ENCODE measurements around the gene HNRNPC.

HNRNPC gene

DNA sequence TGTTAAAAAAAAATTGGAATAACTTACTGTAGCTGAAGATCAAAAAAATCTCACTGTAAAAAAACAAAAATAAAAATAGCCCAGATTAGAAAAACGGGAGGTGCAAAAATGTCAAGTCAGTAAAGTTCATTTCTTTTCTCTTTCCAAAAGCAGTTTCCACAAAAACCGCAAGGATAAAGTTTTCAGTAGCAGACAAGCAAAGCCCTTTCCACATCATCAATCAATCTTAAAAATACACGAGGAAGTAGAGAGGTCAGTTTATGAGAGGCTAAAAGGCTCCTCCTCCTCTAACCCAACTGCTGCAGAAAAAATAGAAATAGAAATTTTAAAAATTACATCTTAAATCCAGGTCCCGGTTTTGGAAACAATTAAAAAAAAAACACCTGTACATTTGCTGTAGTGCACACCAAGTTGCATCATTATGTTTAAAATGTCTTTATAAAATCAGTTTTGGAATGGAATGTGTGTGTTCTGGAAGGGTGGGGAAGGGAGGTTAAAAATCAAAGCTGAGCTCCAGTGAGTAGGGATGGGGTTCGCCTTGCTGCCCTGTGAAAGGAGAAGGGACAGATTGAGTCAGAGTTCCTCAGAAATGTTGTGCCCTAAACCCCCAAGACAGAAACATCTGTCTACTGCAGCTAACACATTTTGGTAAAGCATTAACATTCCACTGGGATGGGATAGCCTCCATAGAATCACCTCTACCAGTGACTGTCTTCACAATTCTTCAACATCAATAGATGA, 5.8 kb downstream of the HNRNPC start:
- H3K4me1 ChIP-seq (ENCODE audit: low read length), result peaks cover 57% of the 10 kb centered on the region
- H2AFZ ChIP-seq (ENCODE audit: low read depth, low read length), result no peak overlapping the region
- peaks cover 73% of the 10 kb centered on the region for H3K36me3 ChIP-seq (replicated peaks; ENCODE audit: low read depth, low read length)
- H3K4me3 ChIP-seq (ENCODE audit: low read length), result peak overlapping the region; percentile 64
- H3K79me2 ChIP-seq (ENCODE audit: low read length), result peaks cover 100% of the 10 kb centered on the region
- H3K27ac ChIP-seq (ENCODE audit: low read length), result peak overlapping the region; percentile 84
- peaks cover 96% of the 10 kb centered on the region for H4K20me1 ChIP-seq (ENCODE audit: insufficient read depth, low read length)
- peak overlapping the region; percentile 10; the same call in 1 of the 2 replicates for H3K9ac ChIP-seq (ENCODE audit: low read length)
- H3K4me2 ChIP-seq (ENCODE audit: low read length), result peak overlapping the region; percentile 95
- H3K27me3 ChIP-seq (ENCODE audit: low read depth, low read length), result no peaks in the 10 kb centered on the region
- H3K9me3 ChIP-seq (ENCODE audit: insufficient read depth, low read length), result no peaks in the 10 kb centered on the region
- TF ChIP-seq, protein P1, sequence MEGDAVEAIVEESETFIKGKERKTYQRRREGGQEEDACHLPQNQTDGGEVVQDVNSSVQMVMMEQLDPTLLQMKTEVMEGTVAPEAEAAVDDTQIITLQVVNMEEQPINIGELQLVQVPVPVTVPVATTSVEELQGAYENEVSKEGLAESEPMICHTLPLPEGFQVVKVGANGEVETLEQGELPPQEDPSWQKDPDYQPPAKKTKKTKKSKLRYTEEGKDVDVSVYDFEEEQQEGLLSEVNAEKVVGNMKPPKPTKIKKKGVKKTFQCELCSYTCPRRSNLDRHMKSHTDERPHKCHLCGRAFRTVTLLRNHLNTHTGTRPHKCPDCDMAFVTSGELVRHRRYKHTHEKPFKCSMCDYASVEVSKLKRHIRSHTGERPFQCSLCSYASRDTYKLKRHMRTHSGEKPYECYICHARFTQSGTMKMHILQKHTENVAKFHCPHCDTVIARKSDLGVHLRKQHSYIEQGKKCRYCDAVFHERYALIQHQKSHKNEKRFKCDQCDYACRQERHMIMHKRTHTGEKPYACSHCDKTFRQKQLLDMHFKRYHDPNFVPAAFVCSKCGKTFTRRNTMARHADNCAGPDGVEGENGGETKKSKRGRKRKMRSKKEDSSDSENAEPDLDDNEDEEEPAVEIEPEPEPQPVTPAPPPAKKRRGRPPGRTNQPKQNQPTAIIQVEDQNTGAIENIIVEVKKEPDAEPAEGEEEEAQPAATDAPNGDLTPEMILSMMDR (IDR thresholded peaks at IDR 0.05; ENCODE audit: low read depth, low read length), result no peak
- TF ChIP-seq EZH2phosphoT487 (IDR thresholded peaks at IDR 0.05; ENCODE audit: low read depth), result no peak

DNA sequence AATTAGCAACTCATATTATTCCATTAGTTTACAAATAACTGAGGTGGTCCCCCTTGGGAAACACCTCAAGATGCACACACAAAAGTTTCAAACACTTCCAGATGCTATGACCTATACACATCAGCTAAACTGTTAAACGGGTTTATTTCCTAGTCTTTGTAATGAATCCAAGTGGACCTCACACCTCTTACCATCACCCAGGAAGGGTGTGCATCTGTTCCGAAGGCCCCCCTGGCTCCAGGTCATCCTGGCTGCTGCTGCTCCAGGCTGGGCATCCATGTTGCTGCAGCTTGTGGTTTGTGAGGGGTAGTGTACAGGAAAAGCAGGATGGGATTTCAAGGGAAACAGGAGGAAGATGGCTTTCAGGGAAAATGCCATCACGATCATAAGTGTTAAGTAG, 6.8 kb downstream of the HNRNPC start:
- Histone ChIP-seq H4K20me1 (ENCODE audit: insufficient read depth, low read length) (peaks cover 96% of the 10 kb centered on the region), H3K4me2 (ENCODE audit: low read length) (peak overlapping the region; percentile 5; the same call in 1 of the 2 replicates), H3K4me3 (ENCODE audit: low read length) (no peak overlapping the region), H3K9ac (ENCODE audit: low read length) (no peak overlapping the region), H3K27ac (ENCODE audit: low read length) (no peak overlapping the region), H3K36me3 (replicated peaks; ENCODE audit: low read depth, low read length) (peaks cover 70% of the 10 kb centered on the region), H3K27me3 (ENCODE audit: low read depth, low read length) (no peaks in the 10 kb centered on the region), H2AFZ (ENCODE audit: low read depth, low read length) (no peak overlapping the region), H3K9me3 (ENCODE audit: insufficient read depth, low read length) (no peaks in the 10 kb centered on the region), H3K79me2 (ENCODE audit: low read length) (peaks cover 100% of the 10 kb centered on the region), H3K4me1 (ENCODE audit: low read length) (peaks cover 62% of the 10 kb centered on the region)
- TF ChIP-seq, protein P1 (IDR thresholded peaks at IDR 0.05; ENCODE audit: low read depth, low read length), result no peak
- TF ChIP-seq EZH2phosphoT487 (IDR thresholded peaks at IDR 0.05; ENCODE audit: low read depth), result no peak

DNA sequence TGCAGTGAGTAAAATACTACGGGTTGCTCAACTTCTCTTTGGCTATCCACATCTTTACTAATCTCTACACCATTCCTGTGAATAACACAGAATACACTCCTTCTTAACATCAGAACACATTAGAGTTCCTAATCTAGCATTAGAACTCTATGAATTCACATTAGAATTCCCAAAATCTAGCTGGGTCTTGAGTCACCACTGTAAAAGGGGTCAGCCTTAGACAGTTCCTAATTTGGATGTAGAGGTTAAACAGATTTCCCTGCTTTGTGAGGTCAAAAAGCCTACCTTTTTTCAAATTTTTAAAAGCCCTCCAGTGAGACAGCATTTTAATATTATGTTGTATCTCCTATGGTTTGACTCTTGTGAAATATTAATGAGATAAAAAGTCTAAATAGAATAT, 7.4 kb downstream of the HNRNPC start:
- no peaks in the 10 kb centered on the region for H3K27me3 ChIP-seq (ENCODE audit: low read depth, low read length)
- H3K27ac ChIP-seq (ENCODE audit: low read length), result no peak overlapping the region
- no peak overlapping the region for H2AFZ ChIP-seq (ENCODE audit: low read depth, low read length)
- no peaks in the 10 kb centered on the region for H3K9me3 ChIP-seq (ENCODE audit: insufficient read depth, low read length)
- no peak overlapping the region for H3K4me2 ChIP-seq (ENCODE audit: low read length)
- peaks cover 96% of the 10 kb centered on the region for H4K20me1 ChIP-seq (ENCODE audit: insufficient read depth, low read length)
- no peak overlapping the region for H3K4me3 ChIP-seq (ENCODE audit: low read length)
- H3K36me3 ChIP-seq (replicated peaks; ENCODE audit: low read depth, low read length), result peaks cover 70% of the 10 kb centered on the region
- peaks cover 100% of the 10 kb centered on the region for H3K79me2 ChIP-seq (ENCODE audit: low read length)
- no peak overlapping the region for H3K9ac ChIP-seq (ENCODE audit: low read length)
- TF ChIP-seq, protein P1 (IDR thresholded peaks at IDR 0.05; ENCODE audit: low read depth, low read length), result no peak
- no peak for TF ChIP-seq EZH2phosphoT487 (IDR thresholded peaks at IDR 0.05; ENCODE audit: low read depth)
- H3K4me1 ChIP-seq (ENCODE audit: low read length), result peaks cover 58% of the 10 kb centered on the region

DNA sequence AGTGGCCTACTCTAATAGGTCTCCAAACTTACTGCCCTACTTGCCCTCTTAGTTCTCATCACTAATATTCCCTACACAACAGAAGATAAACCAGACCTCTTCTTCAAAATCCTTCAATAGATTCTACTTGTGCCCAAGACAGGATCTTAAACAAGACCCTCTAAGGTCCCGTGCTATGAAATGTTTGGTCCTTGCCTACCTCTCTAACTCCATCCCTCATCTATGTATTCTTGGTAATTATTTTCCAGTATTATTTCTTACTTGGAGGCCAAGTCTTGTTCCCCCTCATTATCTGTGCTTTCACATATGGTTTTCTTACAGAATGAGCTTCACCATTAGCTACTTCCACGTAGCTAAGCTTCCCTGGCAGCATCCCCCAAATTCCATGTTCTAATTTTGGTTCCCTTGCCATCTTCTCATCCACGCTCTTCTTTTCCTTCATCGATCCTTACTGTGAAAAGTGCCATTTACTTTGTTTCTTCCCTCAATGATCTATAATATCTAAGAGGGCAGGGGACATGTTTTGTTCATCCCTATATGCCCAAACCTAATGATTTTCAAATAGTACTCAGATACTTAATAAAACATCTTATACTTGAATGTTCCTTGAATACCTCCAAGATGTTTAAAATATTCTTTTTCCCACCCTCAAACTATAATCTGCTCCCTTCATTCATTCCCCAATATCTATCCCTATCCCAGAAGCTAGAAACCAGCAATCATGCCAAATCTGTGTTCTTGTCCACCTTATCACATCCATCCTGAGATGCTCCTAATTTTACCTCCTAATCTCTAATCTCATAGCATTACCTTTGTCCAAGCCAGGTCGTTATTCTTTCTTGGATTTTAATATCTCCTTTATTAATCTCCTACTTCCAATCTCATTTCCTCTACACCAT, 10.1 kb downstream of the HNRNPC start:
- no peak overlapping the region for H3K9ac ChIP-seq (ENCODE audit: low read length)
- H3K79me2 ChIP-seq (ENCODE audit: low read length), result peaks cover 100% of the 10 kb centered on the region
- TF ChIP-seq, protein P1 (IDR thresholded peaks at IDR 0.05; ENCODE audit: low read depth, low read length), result no peak
- TF ChIP-seq EZH2phosphoT487 (IDR thresholded peaks at IDR 0.05; ENCODE audit: low read depth), result no peak
- no peak overlapping the region for H3K4me3 ChIP-seq (ENCODE audit: low read length)
- no peaks in the 10 kb centered on the region for H3K27me3 ChIP-seq (ENCODE audit: low read depth, low read length)
- H3K4me1 ChIP-seq (ENCODE audit: low read length), result peaks cover 37% of the 10 kb centered on the region
- H3K4me2 ChIP-seq (ENCODE audit: low read length), result no peak overlapping the region
- H3K27ac ChIP-seq (ENCODE audit: low read length), result no peak overlapping the region
- no peaks in the 10 kb centered on the region for H3K9me3 ChIP-seq (ENCODE audit: insufficient read depth, low read length)
- peaks cover 96% of the 10 kb centered on the region for H4K20me1 ChIP-seq (ENCODE audit: insufficient read depth, low read length)
- H3K36me3 ChIP-seq (replicated peaks; ENCODE audit: low read depth, low read length), result peaks cover 69% of the 10 kb centered on the region
- H2AFZ ChIP-seq (ENCODE audit: low read depth, low read length), result no peak overlapping the region

Data from OCI-LY3 (cell line).